Measurements from ENCODE around the gene SYNM. TPM values are rescaled to one million over a fixed set of nuclear protein-coding genes. Genes with fewer than 3 reads are reported as not detected.

Gene SYNM
- total and polyA plus RNA-seq, 2 of the 8 experiments (the other 6 are each of a cell fraction or from before 2014, with no cell fraction given) = 0.89 to 2.0 TPM

GRCh38 chr15:99104788-99105513 is at the start of gene SYNM (continued):
- TF ChIP-seq RBBP5 (IDR thresholded peaks at IDR 0.05; ENCODE audit: borderline replicate concordance, low read depth, low read length) = no peak
- no peak for TF ChIP-seq POLR2AphosphoS5 (IDR thresholded peaks at IDR 0.05; ENCODE audit: low read depth, low read length)
- no peak for TF ChIP-seq RXRA (IDR thresholded peaks at IDR 0.05; ENCODE audit: insufficient read depth, low read depth, low read length)
- TF ChIP-seq SIX5 (IDR thresholded peaks at IDR 0.05; ENCODE audit: low read depth, low read length) = no peak
- TF ChIP-seq SP2 (IDR thresholded peaks at IDR 0.05; ENCODE audit: low read length) = no peak
- TF ChIP-seq HDAC6 (IDR thresholded peaks at IDR 0.05; ENCODE audit: low read depth, low read length) = no peak
- TF ChIP-seq GTF2F1 (IDR thresholded peaks at IDR 0.05; ENCODE audit: borderline replicate concordance, low read depth, low read length) = no peak
- no peak for TF ChIP-seq MAFK (IDR thresholded peaks at IDR 0.05; ENCODE audit: low read depth, low read length)
- no peak for TF ChIP-seq TAF7 (optimal IDR thresholded peaks at IDR 0.05; ENCODE audit: borderline replicate concordance, low read depth, low read length)
- peak in 1 of 2 experiments; percentile 41; a peak in 1 of 3 replicates for TF ChIP-seq POLR2A (IDR thresholded peaks at IDR 0.05; ENCODE audit: control extremely low read depth in 1 of 2, low read depth in 2 of 2, low read length in 2 of 2)
- no peak for TF ChIP-seq SAP30 (IDR thresholded peaks at IDR 0.05; ENCODE audit: insufficient read depth, insufficient replicate concordance, low read length)
- TF ChIP-seq KDM1A (IDR thresholded peaks at IDR 0.05; ENCODE audit: borderline replicate concordance, low read length) = no peak
- TF ChIP-seq YY1 (IDR thresholded peaks at IDR 0.05; ENCODE audit: low read depth, low read length) = peak; percentile 27; the same call in 1 of the 2 replicates
- no peak for TF ChIP-seq CHD1 (IDR thresholded peaks at IDR 0.05; ENCODE audit: low read depth, low read length)
- TF ChIP-seq RNF2 (IDR thresholded peaks at IDR 0.05; ENCODE audit: borderline replicate concordance, low read depth, low read length, missing control alignments, poor library complexity, severe bottlenecking) = no peak
- no peak for TF ChIP-seq BRCA1 (IDR thresholded peaks at IDR 0.05; ENCODE audit: low read depth, low read length)
- TF ChIP-seq ATF2 (IDR thresholded peaks at IDR 0.05; ENCODE audit: low read length) = no peak
